HL-60 (cell line): Measurements from ENCODE around the gene NKD2.
"Not testable (repeated sequence)": the region's sequence is repeated elsewhere in the genome, so short reads cannot be mapped to it uniquely, and the experiment has no call there.

Experiments used
- DNase-seq, 2 experiments: peaks; one replicate each; pipeline ENCODE4 v3.0.0-alpha.2; 2010 to 2020; ENCODE audit warnings: low read depth in 1 of 2, low spot score in 1 of 2
- H3K27ac ChIP-seq: fragments of 250-450 bp; sonication (Bioruptor Pico); replicated peaks from 2 replicates; pipeline ENCODE4 v1.5.1; 2020; ENCODE audit warnings: mild to moderate bottlenecking, moderate library complexity
- H3K27me3 ChIP-seq: fragments of 250-450 bp; sonication (Bioruptor Pico); 2 replicates; pipeline ENCODE4 v1.5.1; 2021; ENCODE audit warnings: mild to moderate bottlenecking, moderate library complexity; ENCODE audit not compliant: insufficient read depth, poor library complexity, severe bottlenecking
- H3K4me3 ChIP-seq: replicated peaks from 2 replicates; pipeline ENCODE4 v1.5.1; 2011; ENCODE audit warnings: mild to moderate bottlenecking, control low read depth, low read length; ENCODE audit not compliant: insufficient read depth
- GABPA ChIP-seq: IDR thresholded peaks from 2 replicates; pipeline ENCODE4 v1.6.1; 2012; ENCODE audit warnings: low read depth
- POLR2AphosphoS5 ChIP-seq: IDR thresholded peaks from 2 replicates; pipeline ENCODE4 v1.6.1; 2012; ENCODE audit warnings: low read depth
- SPI1 ChIP-seq: IDR thresholded peaks from 2 replicates; pipeline ENCODE4 v1.6.1; 2012; ENCODE audit warnings: low read depth, mild to moderate bottlenecking, borderline replicate concordance
- TF ChIP-seq, protein P1 (sequence below): IDR thresholded peaks from one replicate; pipeline ENCODE4 v1.5.1; 2011; ENCODE audit warnings: low read length, control low read depth, inconsistent platforms; ENCODE audit not compliant: insufficient read depth
- TF ChIP-seq, protein P2 (sequence below): IDR thresholded peaks from 2 replicates; pipeline ENCODE4 v1.6.1; 2012; ENCODE audit warnings: low read depth; ENCODE audit not compliant: insufficient replicate concordance

The NKD2 gene

DNA sequence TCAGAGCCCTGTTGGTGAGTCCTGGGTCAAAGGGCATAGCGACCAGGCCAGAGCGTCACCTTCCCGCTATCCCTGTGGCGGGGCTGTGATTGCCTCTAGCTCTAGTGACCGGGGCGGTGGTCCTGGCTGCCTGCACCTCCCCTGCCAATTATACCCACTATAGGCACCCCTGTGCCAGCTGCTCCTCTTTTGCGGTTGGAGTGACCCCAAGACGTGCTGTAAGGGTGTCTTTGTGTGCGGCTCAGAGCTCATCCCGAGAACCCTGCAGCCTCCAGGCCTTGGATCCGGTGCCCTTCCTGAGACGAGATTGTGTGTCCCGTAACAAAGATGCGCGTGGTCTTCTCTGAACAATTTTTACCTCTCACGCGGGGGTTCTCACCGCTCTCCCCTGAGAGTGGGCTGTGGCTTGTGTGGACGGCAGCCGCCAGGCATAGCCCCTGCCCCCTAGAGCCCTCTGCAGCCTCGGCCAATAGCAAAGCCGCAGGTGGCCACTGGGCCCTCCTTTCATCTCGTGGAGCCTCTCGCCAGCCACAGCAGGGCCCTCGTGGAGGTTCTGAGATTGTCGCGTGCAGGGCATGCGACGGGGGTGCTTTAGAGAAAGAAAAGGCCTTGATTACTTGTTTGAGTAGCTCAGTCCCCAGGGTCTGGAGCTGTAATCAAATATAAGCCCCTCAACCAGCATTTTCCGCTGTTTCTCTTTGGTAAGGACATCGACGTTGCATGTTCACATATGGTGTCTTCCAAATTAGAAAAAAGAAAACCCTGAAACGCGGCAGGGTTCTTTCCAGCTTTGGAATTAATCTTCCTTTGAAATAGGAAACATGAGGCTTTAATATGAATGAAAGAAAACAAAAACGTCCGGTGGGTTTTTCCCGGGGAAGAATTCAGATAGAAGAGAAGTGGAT, 10.7 kb downstream of the NKD2 start:
- H3K27ac ChIP-seq, result no peak overlapping the region
- H3K27me3 ChIP-seq, result peaks cover 2% of the 10 kb centered on the region
- TF ChIP-seq, protein P1, sequence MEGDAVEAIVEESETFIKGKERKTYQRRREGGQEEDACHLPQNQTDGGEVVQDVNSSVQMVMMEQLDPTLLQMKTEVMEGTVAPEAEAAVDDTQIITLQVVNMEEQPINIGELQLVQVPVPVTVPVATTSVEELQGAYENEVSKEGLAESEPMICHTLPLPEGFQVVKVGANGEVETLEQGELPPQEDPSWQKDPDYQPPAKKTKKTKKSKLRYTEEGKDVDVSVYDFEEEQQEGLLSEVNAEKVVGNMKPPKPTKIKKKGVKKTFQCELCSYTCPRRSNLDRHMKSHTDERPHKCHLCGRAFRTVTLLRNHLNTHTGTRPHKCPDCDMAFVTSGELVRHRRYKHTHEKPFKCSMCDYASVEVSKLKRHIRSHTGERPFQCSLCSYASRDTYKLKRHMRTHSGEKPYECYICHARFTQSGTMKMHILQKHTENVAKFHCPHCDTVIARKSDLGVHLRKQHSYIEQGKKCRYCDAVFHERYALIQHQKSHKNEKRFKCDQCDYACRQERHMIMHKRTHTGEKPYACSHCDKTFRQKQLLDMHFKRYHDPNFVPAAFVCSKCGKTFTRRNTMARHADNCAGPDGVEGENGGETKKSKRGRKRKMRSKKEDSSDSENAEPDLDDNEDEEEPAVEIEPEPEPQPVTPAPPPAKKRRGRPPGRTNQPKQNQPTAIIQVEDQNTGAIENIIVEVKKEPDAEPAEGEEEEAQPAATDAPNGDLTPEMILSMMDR, result no peak
- no peak for TF ChIP-seq POLR2AphosphoS5
- no peak for TF ChIP-seq GABPA
- TF ChIP-seq, protein P2, sequence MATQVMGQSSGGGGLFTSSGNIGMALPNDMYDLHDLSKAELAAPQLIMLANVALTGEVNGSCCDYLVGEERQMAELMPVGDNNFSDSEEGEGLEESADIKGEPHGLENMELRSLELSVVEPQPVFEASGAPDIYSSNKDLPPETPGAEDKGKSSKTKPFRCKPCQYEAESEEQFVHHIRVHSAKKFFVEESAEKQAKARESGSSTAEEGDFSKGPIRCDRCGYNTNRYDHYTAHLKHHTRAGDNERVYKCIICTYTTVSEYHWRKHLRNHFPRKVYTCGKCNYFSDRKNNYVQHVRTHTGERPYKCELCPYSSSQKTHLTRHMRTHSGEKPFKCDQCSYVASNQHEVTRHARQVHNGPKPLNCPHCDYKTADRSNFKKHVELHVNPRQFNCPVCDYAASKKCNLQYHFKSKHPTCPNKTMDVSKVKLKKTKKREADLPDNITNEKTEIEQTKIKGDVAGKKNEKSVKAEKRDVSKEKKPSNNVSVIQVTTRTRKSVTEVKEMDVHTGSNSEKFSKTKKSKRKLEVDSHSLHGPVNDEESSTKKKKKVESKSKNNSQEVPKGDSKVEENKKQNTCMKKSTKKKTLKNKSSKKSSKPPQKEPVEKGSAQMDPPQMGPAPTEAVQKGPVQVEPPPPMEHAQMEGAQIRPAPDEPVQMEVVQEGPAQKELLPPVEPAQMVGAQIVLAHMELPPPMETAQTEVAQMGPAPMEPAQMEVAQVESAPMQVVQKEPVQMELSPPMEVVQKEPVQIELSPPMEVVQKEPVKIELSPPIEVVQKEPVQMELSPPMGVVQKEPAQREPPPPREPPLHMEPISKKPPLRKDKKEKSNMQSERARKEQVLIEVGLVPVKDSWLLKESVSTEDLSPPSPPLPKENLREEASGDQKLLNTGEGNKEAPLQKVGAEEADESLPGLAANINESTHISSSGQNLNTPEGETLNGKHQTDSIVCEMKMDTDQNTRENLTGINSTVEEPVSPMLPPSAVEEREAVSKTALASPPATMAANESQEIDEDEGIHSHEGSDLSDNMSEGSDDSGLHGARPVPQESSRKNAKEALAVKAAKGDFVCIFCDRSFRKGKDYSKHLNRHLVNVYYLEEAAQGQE, result no peak
- TF ChIP-seq SPI1, result no peak
- no peak for DNase-seq
- no peak overlapping the region for H3K4me3 ChIP-seq

DNA sequence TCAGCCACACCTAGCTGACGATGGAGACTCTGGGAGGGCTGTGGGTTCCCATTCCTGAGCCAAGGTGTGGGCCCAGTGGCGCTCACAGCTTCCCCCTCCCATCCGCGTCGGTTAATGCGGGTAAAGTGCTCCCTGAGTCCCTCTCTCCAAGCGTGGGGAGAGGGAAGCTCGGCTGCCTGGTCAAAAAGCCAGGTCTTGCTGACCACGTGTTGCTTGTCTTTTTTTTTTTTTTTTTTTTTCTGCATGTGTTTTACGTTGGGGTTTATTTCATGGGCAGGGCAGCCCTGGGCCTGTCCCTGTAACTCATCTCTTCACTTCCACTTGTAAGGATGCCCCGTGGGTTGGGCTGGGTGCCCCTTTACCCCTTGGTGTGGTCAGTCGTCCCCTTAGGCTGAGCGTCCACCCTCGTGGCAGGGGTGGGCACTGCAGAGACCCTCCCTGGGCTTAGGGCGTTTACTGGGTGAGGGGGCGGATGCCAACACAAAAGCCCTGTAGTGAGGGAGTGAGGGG, 11.9 kb downstream of the NKD2 start:
- TF ChIP-seq POLR2AphosphoS5 (no peak), SPI1 (no peak), GABPA (no peak)
- TF ChIP-seq, protein P2, result no peak
- TF ChIP-seq, protein P1, result no peak
- H3K27me3 ChIP-seq, result peaks cover 2% of the 10 kb centered on the region
- no peak overlapping the region for H3K27ac ChIP-seq
- no peak for DNase-seq
- no peak overlapping the region for H3K4me3 ChIP-seq

GRCh38 chr5:1021136-1021968, 12.8 kb downstream of the NKD2 start:
- TF ChIP-seq GABPA, result no peak
- TF ChIP-seq, protein P1, result no peak
- DNase-seq, result no peak
- H3K27me3 ChIP-seq, result peaks cover 2% of the 10 kb centered on the region
- H3K27ac ChIP-seq, result no peak overlapping the region
- H3K4me3 ChIP-seq, result no peak overlapping the region

DNA sequence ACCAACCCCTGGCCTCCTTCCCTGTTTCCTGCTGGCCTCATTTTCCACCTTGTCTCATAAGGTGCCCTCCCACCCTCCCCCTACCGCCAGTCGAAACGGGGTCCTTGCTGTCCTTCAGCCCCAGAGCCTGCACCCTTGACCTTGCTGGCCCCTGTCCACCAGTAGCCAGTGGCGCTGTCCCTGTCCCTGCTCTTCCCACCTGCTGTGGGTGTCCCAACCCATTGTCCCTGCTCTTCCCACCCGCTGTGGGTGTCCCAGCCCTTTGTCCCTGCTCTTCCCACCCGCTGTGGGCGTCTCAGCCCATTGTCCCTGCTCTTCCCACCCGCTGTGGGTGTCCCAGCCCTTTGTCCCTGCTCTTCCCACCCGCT, 13.4 kb downstream of the NKD2 start:
- not testable (repeated sequence) for DNase-seq, H3K27me3 ChIP-seq, H3K4me3 ChIP-seq, H3K27ac ChIP-seq
